Stimulated activated CD4-positive, alpha-beta T cell treated with anti-CD3 and anti-CD28 coated beads, Interleukin-1b, Interleukin-23, amount 100 ng/mL, for 24 hours (primary cell): ENCODE results near the gene ORC2.
"Not testable (repeated sequence)": the region's sequence is repeated elsewhere in the genome, so short reads cannot be mapped to it uniquely, and the experiment has no call there.

Experiments used
- DNase-seq, 4 experiments: peaks; one replicate each; pipeline ENCODE4 v3.0.0-alpha.2; 2020; ENCODE audit warnings: low read depth in 4 of 4, low spot score in 1 of 4

Gene ORC2

DNA sequence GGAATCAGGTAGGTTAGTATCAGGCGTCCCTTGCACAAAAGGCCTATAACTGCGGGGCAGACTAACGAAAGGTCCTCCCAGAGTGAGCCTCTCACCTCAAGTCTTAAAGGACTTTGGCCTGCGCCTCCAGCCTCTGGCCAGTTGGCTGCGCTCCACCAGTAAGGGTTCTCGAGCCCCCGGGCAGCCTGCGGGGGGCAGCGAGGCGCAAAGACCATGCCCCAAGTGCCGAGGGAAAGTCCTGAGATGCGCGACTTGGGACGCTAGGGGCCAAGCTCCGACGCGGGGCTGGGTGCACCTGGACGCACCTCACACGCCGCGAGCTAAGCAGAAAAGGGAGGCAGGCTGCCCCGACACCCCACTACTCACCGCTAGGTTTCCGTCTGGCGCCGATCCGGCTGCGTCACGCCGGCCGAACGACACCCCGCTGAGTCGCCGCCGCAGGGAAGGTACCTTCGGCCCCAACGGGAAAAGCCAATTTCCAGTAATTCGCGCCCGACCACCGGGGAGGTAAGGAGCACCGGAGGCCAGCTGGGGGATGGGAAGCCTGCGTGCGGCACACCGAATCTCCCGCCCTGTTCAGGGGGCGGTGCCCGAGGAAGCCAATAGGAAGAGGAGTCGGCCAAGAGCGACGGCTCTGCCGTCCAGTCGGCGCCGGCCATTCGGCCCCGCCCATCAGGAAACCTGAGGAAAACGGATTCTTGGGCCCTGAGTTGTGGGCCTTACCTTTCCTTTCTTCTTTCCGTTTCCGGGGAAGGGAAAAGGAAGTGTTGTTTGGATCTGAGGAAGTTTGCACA lies at the start of gene ORC2:
Gene ORC2 (minus strand): TSS at position 537 of the 794 bp plus-strand sequence. CDS start 5,537 bp downstream, outside the sequence.
- DNase-seq = peak; percentile 71 to 90 (median 86)

DNA sequence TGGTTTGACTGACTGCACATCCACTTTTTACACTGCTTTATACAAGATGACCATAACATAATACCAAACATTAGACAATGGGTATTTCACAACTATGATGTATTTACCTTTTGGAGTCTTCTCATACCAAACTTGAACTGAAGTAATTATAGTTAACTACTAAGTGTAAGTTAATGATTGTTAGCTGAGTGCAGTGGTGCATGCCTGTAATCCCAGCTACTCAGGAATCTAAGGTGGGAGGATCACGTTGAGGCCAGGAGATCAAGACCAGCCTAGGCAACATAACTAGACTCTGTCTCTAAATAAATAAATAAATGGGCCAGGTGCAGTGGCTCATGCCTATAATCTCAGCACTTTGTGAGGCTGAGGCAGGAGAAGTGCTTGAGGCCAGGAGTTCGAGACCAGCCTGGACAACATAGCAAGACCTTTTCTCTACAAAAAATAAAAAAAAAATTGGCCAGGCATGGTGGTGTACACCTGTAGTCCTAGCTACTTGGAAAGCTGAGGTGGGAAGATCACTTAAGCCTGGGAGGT lies 44.9 kb upstream of the ORC2 start:
- DNase-seq = no peak

DNA sequence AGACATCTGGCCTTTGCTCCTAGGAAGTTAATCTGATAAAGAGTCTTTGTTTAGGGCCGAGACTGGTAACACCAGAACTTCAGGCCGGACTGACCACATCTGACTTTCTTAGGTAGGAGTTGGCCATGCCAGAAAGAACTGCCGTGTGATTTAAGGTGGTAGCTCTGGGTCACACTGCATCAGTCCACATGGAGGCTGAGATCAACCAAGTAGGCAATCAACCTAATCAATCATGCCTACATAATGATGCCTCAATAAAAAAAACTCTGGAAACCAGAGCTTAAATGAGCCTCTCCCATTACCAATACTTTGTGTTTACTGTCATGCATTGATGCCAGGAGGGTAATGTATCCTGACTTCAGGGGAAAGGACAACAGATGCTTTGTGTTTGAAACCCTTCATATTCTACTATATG lies 44.1 kb upstream of the ORC2 start:
- DNase-seq = no peak

DNA sequence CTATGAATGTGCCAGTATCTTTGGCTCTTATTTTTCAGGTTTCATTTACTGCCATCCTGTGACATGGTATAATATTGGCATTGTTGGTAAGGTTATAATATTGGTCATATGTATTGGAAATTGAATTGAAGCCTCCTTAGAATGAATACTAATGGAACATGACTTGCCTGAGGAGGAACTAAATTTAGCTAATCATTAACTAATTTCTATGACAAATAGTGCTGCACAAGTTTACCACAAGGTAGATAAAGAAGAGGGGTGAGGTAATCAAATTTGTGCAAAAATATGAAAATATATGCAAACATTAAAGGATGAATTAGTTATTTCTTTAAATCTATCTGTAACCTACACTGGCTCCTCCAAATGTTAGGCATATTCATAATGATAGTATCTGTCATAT lies 43.2 kb upstream of the ORC2 start:
- no peak for DNase-seq

DNA sequence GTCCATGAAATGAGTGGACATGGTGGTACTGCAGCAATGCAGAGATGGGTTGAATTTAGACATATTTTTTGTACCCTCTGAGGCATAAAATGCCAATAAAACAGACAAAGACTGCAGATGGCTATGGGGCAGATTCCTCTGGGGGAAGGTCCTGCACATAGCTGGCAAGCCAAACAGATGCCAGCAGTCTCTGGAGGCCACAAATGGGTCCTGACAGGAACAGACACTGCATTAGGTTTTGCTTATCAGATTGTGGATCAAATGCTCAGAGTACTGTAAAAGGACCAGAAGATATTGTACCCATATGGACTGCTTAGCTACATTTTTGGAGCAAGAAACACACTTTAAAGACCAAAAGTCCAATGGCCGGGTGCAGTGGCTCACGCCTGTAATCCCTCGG lies 40.9 kb upstream of the ORC2 start:
- DNase-seq = no peak

DNA sequence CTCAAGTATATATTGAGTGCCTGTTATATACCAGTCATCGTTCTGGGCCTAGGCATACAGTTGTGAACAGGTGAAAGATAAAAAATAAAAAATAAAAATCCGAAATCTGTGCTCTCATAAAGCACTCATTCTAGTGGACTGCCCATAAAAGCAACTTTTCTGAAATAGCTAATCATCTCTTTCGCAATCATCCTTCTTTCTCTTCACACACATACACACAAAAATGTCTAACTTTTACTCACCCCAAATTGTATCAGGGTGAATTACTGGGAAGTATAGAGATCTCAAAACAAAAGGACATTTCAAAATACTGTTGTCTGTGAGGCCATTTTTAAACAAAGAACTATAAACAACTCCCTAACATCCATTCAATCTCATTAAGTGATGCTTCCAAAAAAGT lies 29.6 kb upstream of the ORC2 start:
- DNase-seq = no peak

DNA sequence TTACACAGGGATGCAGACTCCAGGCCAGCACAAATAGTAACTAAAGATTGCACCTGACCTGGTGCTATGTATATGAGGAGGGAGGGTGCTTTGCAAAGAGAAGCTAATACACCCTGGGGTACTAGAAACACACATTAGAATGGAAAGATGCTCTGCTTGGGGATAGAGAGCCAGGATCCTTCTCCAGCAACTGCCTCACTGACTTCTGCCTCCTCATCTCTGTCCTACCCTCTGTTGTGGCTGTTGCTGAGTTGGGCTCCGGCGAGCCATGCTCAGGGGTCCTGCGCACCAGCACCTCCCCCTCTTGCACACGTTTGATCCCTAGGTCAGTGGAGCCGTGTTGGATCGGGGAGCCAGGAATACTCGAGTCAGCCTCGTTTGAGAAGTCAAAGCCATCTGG lies 23.7 kb upstream of the ORC2 start:
- no peak for DNase-seq

DNA sequence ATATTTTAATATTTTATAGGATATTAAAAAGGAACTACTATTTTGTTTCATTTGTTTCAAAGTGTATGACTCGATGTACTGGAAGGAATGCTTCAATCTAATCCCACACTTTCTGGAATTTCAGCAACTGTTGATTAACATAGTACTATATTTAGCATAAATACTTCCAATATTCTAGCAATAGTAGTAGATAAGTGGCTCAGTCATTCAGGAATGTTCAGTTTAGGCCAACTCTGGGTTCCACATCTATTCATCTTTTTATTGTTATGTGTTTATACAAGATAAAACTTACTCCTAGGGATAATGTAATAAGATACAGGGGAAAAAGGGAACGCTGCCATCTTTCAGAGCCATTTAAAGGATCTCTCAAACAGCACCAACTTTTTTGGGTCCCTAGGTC lies 22.3 kb upstream of the ORC2 start:
- no peak for DNase-seq

DNA sequence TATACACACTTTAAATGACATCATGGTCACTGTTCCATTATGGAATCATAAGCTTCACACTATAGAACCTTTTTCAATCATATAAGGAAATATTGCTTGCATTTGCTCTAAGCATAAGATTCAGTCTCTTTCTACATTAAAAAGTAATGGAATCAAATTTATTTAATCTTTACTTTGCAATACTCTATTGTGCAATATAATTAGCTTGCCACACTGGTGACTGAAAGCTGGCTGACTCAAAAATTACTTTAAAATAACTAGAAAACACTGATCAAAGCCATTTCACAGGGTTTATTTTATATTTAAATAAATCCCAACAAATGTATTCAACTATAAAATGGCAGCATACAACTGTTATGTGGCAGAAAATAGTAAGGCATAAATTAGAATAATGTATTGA lies 13.2 kb upstream of the ORC2 start:
- no peak for DNase-seq

DNA sequence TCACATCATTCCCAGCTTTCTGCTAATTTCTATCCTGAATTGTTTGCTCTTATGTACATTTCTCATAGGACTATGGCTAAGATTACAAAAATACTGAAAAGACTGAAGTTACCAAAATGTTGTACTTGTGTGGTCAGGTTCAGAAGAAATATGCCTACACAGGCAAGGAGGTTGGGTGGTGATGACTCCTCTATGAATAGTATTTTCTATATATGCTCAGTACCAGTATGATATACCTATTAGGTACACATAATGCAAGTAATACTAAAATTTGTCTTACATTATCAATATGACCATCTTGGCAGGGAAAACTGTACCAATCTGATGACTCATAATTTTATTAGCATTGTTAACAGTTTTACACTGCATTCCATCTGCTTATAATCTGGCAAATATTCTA lies 12.2 kb upstream of the ORC2 start:
- DNase-seq = no peak

DNA sequence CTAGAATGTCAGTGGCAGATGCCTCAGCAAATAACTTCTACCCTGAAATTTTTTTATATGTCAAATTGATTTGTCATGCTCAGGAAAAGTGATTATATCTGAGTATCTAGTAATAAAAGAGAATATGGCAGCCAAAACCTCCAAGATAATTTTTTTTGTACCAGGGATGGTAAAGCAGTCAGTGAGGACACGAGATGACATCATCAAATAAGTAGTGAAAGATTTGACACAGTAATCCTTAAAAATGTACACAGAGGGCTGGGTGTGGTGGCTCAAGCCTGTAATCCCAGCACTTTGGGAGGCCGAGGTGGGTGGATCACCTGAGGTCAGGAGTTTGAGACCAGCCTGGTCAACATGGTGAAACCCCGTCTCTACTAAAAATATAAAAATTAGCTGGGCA lies 6.6 kb upstream of the ORC2 start:
- DNase-seq = not testable (repeated sequence)

DNA sequence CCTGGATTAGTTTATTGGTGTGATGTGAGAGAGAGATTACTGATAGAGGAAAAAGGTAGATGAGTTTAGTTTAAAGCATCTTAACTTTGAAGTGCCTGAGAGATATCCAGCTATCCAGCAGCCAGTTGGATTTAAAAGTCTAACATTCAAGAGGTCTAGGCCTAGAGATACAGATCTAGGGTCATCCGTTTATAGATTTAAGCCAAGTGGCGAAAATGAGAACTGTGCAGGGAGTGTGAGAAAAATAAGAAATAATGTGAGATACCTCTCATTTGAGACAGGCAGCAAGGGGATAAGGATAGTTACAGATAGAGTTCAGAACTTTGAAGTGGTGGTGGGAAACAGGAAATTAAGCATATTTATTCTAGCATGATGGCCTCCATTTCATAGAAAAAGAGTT lies 5.3 kb upstream of the ORC2 start:
- DNase-seq = no peak

DNA sequence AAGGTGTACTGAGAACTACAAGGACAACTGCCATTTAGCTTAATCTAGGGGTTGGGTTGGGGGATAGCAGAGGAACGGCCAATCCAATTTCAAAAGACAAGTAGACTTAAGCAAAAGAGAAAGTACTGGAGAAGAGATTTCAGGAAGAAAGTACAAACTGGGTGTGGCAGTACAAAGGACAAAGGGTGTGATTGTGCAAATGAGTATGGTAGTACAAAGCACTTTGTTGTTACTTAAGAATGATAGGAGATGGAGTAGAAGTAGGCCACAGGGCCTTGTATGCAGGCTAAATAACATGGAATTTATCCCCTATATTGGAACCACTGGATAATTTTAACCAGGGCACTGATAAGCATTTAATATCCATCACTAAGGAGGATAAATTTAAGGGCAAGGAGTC lies 4.7 kb upstream of the ORC2 start:
- no peak for DNase-seq

DNA sequence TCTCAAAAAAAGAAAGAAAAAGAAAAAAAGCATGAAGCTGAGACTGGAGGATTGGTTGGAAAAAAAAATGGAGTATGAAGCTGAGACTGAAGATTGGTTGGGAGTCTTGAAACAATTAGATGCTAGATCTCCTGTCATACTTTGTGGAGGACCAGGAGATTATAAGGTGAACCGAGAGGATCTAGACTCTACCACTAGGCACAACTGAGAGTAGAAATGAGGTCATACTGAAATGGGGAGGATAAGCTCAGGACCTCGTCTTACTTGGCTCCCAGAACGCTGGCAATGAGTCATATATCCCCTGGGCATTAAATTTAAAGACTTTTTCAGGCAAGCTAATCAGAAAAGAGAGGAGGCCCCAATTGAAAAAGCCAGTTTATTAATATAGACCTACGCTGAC lies 3.3 kb upstream of the ORC2 start:
- no peak for DNase-seq

DNA sequence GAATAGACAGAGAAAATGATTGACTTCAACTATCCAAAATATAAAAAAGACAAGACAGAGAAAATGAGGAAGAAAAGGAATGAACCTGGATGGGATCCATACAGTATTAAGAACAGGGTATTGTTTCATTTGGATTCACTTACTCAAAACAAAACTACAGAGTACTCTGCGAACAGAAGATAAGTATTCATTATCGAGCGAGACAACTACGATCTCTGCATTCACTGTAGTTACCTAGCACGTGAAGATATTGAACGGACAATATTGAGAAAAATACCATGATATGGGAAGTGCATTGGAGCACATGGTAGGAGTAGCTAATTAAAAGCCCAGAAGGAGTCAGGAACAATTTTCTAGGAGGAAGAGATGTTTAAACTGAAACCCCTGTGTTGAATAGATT lies 1.0 kb upstream of the ORC2 start:
- DNase-seq = no peak

DNA sequence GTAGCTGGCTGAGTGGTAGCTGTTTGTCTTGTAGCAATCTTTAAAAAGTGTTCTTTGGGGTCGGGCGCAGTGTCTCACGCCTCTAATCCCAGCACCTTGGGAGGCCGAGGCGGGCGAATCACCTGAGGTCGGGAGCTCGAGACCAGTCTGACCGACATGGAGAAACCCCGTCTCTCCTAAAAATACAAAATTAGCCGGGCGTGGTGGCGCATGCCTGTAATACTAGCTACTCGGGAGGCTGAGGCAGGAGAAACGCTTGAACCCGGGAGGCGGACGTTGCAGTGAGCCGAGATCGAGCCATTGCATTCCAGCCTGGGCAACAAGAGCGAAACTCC lies 425 bp upstream of the ORC2 start:
- not testable (repeated sequence) for DNase-seq

DNA sequence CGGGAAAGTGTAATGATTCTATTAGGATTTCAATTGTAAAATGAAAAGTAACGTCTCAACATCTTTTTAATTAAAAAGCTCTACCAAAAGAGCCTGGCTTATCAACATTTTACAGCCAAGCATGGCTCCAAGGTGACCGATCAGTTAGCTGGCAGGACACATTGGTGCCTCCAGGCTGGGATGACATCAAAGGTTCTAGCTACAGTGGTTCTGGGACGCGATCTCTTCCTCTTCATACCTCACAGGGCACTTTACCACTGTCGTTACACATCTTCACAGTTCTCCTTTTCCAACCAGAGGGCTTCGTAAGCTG lies 693 bp downstream of the ORC2 start:
- no peak for DNase-seq

DNA sequence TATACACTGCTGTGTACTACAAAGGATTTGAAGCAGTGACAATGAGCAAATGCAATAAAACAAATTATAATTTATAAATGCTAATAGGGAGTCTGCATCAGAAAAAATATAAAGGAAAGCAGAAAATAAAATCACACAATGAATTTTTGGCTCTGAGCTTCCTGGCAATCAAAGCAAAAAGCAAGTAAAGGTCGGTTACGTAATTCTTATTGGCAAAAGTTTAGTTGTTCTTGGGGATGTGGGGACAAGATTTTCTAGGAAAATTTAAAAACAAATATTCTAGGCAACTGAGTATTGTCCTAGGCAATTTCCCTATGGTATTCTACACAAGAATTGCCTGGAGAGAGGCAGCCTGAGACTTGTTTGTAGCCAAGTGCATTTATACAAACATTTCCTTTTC lies 1.8 kb downstream of the ORC2 start:
- DNase-seq = no peak

DNA sequence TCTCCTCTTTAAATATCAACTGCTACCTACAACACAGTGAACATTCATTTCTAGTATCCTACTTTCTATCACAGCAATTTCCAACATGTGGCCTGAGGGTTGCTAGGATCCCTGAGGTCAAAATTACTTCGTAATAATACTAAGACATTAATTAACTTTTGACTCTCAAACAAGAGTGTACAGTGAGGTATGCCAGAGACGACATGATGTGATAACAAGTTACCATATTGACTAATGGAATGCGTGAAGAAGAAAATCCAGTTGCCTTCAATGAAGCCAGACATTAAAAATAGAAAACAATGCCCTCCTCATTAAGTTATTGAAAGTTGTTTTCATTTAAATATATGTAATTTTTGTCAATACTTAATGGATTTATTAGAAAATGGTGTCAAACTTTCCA lies 13.1 kb downstream of the ORC2 start:
- no peak for DNase-seq

DNA sequence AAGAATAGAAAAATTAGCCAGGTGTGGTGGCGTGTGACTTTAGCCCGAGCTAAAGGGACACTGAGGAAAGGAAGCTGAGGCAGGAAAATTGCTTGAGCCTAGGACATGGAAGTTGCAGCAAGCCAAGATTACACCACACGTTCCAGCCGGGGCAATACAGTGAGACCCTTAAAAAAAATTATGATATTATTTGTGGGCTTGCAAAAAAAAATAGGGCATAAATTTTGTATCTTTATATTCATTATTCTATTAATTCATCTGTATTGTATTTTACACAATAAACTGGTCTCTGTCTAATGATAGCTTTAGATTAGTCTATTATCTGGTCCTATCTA lies 18.1 kb downstream of the ORC2 start:
- DNase-seq = no peak

DNA sequence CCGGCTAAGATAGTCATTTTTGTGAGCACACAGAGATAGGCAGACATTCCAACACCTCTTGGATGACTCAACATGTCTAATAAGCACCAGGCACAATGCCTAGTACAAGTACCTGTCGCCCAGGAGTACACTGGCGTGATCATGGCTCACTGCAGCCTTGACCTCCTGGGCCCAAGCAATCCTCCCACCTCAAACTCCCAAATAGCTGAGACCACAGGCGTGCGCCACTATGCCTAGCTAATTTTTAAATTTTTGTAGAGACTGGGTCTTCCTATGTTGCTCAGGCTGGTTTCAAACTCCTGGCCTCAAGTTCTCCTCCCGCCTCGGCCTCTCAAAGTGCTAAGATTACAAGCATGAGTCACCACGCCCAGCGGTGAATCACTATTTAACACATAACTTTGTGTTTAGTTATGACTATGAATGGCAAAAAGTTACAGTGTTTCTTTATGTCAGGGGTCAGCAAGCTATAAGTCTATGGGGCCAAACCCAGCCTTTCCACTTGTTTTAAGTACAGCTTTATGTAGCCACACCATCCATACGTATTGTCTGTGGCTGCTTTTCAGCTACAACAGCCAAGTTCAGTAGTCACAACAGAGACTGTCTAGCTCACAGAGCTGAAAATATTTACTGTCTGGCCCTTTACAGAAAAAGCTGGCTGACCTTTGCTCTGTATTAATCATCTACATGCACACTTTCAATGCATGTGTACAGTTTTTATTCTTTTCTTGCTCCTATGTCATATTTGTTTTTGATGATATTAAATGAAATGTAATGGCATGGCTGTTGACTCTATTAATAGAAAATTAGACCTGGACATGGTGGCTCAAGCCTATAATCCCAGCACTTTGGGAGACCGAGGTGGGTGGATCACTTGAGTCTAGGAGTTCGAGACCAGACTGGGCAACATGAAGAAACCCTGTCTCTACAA lies 18.7 kb downstream of the ORC2 start:
- DNase-seq = peak; percentile 16 to 68 (median 46)

DNA sequence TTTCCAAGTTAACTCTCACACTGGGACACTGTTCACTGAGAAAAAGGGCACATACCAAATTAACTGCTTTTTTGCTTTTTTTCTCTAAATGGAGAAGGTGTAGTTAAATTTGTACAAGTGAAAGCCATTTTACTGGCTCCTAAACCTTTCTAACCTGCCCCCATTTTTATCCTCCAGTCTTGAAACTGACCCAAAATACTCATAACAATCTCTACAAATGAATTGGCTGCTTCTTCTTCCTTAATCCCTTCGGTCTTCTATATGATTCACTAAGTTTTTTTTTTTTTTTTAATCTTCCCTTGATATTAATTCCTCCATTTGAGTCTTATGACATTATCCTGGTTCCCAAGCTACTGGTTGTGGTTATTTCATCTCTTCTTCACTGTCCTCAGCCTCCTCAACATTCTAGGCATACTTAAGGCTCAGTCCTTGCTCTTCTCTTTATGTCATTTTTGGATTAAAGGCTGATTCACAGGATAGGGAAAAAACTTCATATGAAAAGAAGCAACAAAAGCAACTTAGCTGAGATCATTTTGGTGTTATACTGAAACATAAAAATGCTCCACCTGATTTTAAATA lies 19.8 kb downstream of the ORC2 start:
- DNase-seq = no peak
